NCI-H2029 treated with DMSO at 0.1 percent for 48 hours (cell line): ENCODE results near the gene FGF12.

ENCODE experiments used
- DNase-seq: peaks from one replicate; lab custom pipeline; 2025; lab: John Stamatoyannopoulos, UW

FGF12 gene

DNA sequence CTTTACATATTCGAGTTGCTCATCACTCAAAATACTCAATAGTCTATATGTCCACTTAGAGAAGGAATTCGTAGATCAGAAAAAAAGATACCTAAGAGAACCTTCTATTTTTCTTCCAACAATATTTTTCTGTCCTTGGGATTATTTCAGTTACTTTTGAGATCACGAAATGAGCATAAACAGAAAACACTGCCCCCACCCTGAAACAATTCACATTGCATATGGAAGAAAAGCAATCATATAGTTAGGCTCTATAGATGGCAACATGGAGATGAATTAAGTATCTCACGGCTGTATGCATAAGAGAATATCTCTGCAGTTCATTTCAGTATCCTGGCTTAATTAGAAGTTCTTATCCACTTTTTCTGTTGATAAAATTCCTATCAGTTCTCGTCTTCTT lies 391.1 kb downstream of the FGF12 start:
- no peak for DNase-seq

DNA sequence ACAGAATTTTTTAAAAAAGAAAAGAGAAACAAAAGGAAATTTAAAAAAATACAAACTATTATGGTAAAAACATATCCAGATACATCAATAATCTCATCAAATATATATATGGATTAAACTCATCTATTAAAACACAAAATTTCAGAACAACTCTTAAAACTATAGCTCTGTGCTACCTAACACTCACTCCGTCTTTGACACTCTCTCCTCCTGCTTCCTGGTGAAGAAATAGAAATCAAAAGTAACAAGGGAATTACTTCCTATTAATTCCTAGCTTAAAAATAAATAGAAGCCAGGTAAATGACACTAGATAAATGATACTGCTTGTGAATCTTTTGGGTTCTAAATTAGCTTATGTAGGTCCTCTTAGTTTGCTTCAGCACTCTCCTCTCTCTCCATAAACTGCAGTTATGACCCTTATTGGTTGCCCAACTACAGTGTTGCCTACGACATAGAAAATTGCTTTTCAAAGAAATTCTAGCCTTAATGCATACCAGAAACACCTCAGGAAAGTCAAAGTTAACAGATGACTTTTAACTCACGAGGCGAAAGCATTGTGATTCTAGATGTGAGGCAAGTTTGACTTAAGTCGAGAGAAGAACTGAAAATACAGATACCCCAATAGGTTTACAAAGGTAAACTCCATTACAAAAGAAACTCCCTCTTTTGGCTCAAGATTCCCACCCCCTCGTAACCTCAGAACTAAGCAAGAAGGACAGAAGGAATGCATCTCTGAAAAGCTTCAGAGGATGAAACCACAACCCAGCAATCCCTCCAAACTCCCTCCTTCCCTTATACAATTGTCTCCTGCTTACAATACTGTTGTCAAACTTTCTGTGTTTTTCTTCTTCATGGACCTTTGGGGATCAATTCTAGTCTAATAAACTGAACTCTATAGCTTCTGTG lies 394.7 kb downstream of the FGF12 start:
- no peak for DNase-seq

DNA sequence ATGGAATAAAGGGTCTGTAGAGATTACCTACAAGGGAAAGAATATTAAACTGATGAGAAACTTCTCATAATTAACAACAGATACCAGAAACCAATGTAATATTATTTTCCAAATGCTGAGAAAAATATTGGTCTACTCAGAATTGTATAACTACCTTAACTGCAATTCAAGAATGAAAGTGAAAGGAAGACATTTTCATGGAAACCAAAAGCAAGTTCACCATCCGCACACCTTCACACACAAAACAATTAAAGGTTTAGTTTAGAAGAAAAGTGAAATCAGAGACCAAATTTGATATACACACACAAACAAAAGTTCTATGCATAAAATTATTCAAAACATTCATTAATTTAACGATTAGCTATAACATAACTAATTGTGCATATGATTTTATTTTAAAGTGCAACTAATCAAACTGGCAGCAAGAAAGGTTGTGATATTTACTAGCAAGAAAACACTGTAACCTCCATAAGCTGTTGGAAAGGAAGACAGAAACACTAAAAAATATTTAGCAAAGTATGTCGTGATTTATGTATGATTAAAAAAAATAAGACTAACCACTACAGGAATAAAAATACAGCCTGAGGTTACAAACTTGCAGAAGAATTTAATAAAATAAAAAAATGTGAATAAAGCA lies 395.5 kb downstream of the FGF12 start:
- peak; percentile 42 for DNase-seq

DNA sequence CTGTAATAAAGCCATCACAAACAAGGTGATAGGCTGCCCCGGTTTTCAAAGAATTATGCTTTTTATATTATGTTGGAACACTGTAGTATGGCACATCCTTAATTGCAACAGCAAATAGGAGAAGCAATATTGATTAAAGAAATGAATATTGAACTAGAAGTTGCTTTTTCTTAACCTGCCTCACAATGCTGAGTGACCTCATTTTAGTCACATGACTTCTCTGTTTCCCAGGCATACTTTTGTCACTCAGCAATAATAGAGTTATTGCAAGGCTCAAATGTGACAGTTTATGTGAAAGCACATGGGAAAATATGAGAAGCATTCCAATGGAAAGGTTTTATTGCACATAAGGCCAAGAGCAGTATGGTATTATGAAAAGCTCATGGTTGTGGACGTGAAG lies 400.7 kb downstream of the FGF12 start:
- no peak for DNase-seq

DNA sequence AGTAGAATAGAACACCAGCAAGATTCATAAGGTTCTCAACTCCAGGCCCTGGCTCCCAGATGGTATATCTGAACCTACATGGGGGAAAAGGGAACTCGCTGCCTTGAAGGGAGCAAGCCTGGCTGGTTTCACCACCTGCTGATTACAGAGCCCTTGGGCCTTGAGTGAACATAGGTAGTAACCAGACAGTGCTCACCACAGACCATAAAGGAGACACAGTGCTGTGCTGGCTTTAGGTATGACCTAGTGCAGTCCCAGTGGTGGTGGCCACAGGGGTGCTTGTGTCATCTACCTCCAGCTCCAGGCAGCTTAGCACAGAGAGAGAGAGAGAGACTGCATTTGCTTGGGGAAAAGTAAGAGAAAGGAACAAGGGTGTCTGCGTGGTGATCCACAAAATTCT lies 409.8 kb downstream of the FGF12 start:
- no peak for DNase-seq

DNA sequence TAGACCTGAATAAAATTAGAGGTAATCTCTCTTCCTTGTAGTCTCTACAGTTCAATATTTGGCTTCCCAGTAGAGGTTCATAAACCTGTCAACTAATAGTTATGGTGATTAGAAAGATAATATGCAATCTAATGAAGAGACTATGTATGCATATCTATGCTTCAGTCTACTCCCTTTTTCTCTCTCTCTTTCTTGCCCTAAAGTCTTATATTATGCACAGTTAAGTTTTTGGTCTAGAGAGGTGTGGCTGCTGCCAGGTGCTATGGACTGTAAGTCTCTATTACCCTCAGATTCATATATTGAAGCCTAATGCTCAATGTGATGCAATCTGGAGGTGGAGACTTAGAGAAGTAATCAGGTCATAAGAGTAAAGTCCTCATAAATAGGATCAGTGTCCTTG lies 413.7 kb downstream of the FGF12 start:
- DNase-seq = no peak

DNA sequence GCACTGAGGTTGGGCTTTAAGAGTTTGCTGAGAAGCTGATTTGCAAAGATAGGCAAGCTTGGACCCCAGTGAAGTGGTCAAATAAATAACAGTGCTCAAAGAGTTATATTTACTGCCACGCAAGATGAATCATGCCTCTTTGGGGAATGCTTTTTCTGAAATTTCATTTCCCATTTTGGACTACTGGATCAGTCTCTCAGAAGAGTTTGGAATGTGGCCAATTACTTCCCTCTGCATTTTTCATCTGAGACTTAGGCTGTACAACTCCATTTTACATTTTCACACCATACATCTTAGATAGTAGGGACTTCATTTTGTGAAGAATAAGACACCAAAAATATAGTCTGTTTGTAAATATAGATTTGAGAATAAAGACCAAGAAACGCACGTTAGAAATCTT lies 419.7 kb downstream of the FGF12 start:
- no peak for DNase-seq

DNA sequence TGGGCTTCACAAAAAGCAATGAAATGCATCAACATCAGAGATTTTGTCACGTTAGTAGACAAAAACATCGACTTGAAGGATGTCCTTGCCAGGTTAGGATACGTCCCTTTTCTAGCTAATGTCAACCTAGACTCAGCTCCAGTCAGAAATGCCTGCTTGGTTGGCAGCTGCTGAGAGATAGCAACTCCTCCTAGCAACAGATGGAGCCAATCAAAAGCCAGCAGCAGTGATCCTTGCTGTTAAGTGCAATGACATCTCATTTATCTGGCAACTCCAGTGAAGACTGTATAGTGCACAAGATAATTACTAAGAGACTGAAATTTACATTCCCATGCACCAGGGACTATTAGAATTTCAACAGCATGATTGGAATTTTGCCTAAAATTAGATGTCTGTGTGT lies 424.1 kb downstream of the FGF12 start:
- DNase-seq = peak; percentile 4

DNA sequence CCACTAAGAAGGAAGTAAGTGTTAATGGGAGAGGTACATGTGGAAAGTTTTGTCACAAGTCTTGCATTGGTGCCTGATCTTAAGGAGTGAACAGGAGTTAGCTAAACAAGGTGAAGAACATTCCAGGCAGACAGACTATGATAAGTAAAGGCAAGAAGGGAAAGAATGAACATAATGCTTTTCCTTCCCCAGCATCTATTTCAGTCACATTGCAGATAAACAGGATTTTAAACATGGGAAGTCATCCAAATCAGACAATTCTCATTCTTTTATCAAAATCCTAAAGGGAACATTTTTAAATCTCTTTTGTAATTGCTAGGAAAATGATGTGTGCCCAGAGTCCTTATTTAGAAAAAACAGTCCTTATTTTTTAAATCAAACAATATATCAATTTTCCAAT lies 424.6 kb downstream of the FGF12 start:
- no peak for DNase-seq

DNA sequence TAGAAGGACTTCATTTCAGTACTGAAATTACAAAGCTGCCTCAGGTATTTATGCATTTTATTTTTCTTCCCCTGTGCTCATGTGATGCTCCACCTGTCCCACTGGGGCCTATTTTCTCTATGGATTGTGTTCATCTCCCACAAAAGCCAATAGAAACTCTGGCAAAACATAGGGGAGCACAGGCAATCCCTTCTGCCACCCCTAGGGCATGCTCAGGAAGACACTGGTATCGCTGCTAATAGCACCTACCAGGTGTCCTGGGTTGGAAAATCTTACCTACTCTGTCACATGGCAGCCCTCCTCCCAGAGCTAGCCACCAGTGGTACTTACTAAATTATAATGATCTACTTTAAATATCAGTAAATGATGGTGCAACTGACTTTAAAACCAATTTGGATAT lies 427.4 kb downstream of the FGF12 start:
- no peak for DNase-seq

DNA sequence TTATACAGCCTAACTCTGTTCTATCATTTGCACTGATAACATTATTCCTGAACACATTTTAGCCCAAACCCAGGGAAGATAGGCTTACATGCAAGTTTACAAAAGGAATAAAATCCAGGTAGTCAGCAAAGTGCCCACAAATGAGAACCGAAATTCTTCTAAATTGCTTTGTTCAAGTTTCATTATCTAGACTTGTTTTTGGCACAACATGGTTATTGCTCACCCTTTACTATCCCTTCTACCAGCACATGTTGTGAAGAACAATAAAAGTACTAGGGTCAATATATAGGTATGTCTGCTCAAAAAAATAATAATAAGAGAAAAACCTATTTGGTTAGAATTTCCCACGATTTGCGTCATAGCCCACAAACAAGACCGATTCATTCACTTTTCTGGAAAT lies 430.5 kb downstream of the FGF12 start:
- DNase-seq = no peak

DNA sequence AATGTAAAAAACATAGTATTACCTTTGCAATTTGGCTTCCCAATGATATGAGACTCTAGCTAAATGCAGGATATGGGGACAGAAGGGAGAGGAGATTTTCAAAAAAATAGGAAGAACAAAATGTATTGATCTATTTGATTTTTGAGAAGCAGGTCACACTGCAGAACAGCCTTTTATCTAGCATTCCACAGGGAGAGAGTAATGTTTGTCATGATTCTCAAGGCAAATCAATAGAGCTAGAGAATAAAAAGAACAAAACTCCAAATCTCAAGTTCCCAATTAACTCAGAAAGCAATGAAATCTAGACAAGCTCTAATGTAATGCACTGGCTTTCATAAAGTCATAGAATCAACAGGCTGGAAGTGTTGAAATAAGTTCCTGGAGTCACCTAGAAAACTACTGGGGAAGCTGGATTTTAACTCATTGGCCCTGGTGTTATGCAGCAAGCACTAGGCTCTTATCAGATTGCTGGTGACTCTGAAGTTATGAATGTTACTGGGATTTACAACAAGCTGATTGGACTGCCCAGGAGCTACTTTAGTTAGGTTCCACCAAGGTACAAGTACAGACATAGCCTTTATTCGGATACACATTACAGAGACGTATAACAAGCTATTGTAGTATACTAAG lies 442.8 kb downstream of the FGF12 start:
- DNase-seq = no peak

DNA sequence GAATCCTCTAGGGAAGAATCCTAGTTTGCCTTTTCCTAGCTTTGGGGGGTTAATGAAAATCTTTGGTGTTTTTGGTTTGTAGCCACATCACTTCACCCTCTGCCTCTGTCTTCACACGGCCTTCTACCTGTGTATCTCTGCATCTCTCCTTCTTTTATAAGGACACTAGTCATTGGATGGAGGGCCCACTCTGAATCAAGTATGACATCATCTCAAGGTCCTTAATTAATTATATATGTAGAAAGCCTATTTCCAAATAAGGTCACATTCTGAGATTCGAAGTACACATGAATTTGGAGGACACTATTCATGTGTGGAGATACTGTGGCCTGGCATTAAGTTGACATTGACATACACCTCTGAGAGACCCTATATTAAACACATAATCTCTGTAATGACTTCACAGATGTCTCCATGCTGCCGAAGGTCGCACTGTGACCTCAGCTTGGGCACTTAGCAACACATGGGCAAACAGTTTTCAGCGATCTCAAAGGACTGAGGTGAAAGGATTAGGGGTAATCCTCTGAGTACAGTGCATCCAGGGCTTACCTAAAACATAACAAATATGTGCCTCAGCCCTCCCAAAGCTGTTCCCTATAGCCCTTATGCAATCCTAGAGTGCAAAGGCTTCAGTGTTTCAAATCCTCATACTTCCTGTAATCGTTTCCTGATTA lies 446.0 kb downstream of the FGF12 start:
- DNase-seq = no peak

DNA sequence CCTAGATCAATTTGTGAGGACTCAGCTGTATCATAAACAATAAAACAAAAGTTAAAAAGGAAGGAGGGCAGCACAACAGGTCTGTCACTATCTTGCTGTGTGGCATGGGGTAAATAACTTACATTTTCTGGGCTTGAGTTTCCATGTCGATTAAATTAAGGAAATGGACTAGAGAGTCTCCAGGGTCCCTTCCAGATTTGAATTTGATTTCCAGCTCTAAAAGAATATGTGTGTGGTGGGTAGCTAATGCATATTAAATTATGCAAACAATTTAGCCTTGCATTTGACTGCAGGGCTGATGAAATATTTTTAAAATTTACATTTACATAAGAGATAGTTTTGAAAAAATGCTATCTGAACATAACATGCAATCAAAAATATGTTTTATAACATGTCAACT lies 447.7 kb downstream of the FGF12 start:
- DNase-seq = no peak

DNA sequence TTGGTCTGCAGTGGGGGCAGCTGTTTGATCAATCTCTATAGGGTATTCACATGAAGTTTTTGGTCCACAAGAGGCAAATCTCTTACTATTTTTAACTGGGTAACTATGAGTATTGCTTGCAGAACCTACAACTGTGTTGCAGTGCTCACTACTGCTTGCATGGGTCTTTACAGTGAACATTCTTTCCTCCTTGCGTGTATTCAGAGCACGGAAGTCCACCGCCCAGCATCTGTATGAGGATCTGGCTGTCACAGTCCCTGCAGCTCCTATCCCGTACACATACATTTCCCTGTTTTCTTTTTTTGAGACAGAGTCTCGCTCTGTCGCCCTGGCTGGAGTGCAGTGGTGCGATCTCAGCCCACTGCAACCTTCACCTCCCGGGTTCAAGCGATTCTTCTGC lies 449.9 kb downstream of the FGF12 start:
- no peak for DNase-seq

DNA sequence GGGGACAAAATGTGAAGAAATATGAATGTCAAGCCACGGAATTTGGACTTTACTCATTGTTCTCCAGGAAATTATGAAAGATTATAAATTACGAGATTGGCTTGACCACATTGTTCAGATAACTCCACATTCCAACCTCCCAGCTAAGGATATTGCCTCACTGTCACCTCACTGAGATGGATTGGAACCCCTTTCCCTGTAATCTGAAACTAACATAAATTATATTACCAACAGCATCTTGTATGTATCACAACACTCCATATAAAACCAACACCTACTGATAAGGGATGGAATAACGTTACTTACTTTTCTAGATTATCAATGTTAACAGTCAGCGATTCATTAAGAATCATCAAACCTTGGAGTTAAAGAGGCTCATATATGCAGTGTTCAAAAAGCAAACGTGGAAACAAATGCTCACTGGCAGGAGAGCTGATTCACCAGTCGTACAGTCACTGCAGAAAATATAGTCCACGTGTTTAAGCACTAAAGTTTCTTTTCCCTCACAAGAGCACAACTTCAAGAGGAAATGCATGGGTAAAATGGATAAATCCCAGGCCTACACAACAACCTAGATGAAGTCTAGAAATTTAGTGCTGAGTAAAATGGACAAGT lies 451.5 kb downstream of the FGF12 start:
- DNase-seq = no peak

DNA sequence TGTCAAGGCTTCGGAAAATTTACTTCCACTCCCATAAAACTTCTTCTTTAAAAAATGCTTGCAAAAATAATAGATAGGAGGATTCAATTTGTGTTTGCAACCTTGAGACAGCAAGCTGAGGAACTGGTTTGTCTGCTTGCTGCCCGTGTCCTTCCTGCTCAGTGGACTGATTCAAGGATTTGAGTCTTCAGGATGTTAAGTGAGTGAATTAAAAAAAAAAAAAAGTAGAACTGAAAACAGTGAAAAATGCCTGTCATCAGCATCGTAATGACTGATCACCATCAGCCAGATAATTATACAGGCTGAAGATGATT lies 453.7 kb downstream of the FGF12 start:
- DNase-seq = no peak

DNA sequence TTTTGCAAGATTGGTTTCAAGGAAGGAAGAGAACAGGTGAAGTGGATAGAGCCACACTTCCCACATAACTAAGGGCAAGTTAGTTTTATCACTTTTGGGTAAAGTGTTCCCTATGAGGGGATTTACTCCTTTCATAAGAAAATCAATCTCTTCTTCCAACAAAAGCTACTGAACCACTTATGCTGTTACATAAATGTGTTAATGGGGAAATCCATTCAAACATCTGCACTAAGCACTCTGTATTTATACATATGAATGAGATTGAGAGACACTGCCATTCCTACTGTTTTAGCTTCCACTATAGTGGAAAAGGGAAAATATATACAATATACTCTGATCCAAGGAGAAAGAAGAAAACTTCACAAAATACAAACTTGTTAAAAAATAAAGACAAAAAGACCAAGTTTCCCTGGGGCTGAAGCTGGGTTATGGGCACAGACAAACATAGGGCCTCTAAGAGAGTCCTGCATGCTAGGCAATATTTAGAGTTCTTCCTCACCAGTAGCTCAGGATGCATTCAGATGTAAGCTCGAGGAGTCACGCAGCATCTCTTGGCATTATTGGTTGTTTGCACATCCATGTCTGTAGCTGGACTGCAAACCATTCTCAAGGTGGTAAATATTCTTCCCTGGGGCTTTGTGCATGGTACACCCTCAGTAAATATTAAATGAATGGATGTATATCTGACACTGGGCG lies 454.2 kb downstream of the FGF12 start:
- DNase-seq = no peak

DNA sequence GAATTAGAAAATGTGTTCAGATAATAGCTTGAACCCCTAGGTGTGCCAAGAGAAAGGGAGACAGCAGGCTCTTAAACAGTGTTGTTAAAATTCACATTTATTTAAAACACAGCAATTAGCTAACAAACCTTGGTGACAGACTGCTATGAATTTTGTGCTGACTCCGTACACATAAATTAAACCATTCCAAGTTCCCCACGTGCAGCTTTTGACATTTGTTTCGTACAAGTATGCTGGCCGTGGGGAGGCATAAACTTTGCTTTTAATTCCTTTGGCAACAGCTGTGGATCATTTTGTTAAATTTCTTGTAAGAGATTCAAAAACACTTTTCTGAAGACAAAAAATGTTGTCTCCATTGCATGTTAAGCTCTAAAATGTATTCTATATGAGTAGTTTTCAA lies 465.3 kb downstream of the FGF12 start:
- no peak for DNase-seq

DNA sequence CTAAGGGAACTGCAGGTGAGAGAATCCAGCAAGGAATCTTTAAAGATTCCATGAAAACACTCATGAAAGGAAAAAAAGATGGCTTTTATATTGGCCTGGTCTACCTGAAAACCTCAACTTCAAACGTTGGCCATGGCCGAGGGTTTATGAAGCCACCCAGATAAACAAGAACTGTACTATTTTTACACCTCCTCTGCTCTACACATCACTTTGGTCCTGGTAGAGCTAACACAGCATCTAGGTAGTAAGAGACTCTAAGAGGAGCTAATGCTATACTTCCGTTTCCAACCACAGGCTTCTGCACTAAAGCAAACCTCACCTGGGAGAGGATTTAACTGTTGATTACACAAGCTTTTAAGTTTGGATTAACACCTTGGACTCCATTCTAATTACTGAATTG lies 466.2 kb downstream of the FGF12 start:
- DNase-seq = no peak

DNA sequence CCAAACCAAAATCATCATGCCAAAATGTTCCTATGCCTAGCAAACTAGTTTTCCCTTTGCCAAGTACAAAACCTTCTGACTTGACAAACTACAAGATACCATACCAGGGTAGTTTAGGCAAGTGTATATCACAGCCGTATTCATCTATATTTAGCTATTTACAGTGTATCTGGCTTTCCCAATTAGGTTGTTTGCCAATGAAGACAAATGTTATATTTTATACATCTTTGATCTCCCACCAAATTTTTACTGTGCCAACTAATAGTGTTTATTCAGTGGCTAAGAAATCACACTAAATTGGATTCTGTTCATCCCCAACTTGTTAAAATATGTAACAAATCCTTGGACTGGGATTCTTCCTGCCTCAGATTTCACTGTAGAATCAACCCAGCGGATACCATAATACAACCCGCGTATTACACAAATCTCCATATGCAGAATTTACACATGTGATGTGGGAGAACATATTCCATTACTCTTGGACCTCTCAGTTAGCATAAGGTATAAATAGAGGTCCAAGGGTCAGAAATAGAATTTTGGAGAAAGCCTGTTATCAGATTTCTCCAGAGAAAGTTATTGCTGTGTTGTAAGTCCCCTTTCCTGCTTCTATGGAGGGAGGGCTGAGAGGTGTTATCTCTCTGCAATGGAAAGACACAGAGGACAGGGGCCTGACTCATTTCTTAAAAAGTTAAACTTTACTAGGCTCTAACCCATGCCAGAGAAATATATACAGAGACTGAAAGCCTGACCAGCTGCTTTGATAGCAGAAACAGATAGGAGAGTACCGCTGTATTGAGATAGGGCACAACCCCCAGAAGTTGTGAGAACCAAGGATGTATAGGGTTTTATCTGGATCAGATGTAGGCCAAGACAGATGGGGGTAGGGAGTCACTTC lies 467.0 kb downstream of the FGF12 start:
- no peak for DNase-seq
